K562 (cell line): ENCODE measurements around the gene EPOP. TPM values are rescaled to one million over a fixed set of nuclear protein-coding genes. Genes with fewer than 3 reads are reported as not detected.

Source experiments
- CBFB ChIP-seq: sonication (generic); formaldehyde crosslinking; IDR thresholded peaks from 2 replicates; pipeline ENCODE4 v1.4.0; 2020; ENCODE audit warnings: mild to moderate bottlenecking, missing genetic modification reagents
- L3MBTL2 ChIP-seq: fragments of 450-650 bp; IDR thresholded peaks from 2 replicates; pipeline ENCODE4 v1.6.1; 2016; ENCODE audit warnings: mild to moderate bottlenecking, moderate library complexity
- MTA1 ChIP-seq: fragments of 450-650 bp; IDR thresholded peaks from 2 replicates; pipeline ENCODE4 v1.6.1; 2017; ENCODE audit warnings: borderline replicate concordance
- NFATC3 ChIP-seq: fragments of 450-650 bp; IDR thresholded peaks from 2 replicates; pipeline ENCODE4 v1.6.1; 2017; ENCODE audit warnings: mild to moderate bottlenecking
- NFIC ChIP-seq: fragments of 450-650 bp; IDR thresholded peaks from 2 replicates; pipeline ENCODE4 v1.6.1; 2017; ENCODE audit warnings: mild to moderate bottlenecking, inconsistent platforms
- NFIX ChIP-seq: fragments of 250-450 bp; sonication (Bioruptor Pico); IDR thresholded peaks from 2 replicates; pipeline ENCODE4 v1.4.0; 2020; ENCODE audit warnings: low read depth, mild to moderate bottlenecking, moderate library complexity
- SMARCA5 ChIP-seq: fragments of 450-650 bp; IDR thresholded peaks from 2 replicates; pipeline ENCODE4 v1.6.1; 2016
- SMC3 ChIP-seq: conservative IDR thresholded peaks from 2 replicates; pipeline ENCODE4 v1.6.1; 2011; ENCODE audit warnings: low read depth, low read length, improper control_type of control experiment; ENCODE audit not compliant: insufficient read depth
- TOE1 ChIP-seq, 2 experiments: fragments of 450-650 bp in 1 of 2; sonication (generic) in 1 of 2; formaldehyde crosslinking in 1 of 2; IDR thresholded peaks; 2 replicates each; pipeline versions ENCODE4 v1.7.1 to v1.8.0; 2016 to 2022; ENCODE audit warnings: borderline replicate concordance in 2 of 2, mild to moderate bottlenecking in 2 of 2, antibody characterized with exemption in 1 of 2, inconsistent platforms in 1 of 2, low read depth in 1 of 2, missing genetic modification reagents in 1 of 2, moderate library complexity in 1 of 2
- ZNF217 ChIP-seq: sonication (generic); formaldehyde crosslinking; IDR thresholded peaks from 2 replicates; pipeline ENCODE4 v1.8.0; 2022; ENCODE audit warnings: mild to moderate bottlenecking, missing genetic modification reagents
- ZNF263 ChIP-seq: sonication (generic); formaldehyde crosslinking; IDR thresholded peaks from 2 replicates; pipeline ENCODE4 v1.8.0; 2022; ENCODE audit warnings: mild to moderate bottlenecking, missing genetic modification reagents, borderline replicate concordance
- ZNF764 ChIP-seq: fragments of 250-450 bp; sonication (Bioruptor Pico); IDR thresholded peaks from 2 replicates; pipeline ENCODE4 v1.4.0; 2020; ENCODE audit warnings: low read depth, mild to moderate bottlenecking, moderate library complexity
- polyA plus RNA-seq, 8 experiments: library from polyadenylated mRNA; depleted of rRNA in 4 of 8; stranded (reverse) in 5 of 8; unstranded in 3 of 8; fragments of >200 nt; fragmentation: Nextera tagmentation in 2 of 8; fragmentation: Illumina TruSeq in 1 of 8; extraction: Ambion mirVana in 2 of 8; extraction: Trizol in 1 of 8; gene quantifications; 2 replicates each; pipeline versions ENCODE4 v1.2.1 to v1.2.3, GENCODE V29; 2011 to 2014; ENCODE audit warnings: inconsistent platforms in 1 of 8, missing spikeins in 1 of 8
- total RNA-seq, 7 experiments: library from RNA; depleted of rRNA in 6 of 7; stranded (reverse); fragments of >200 nt in 6 of 7; fragmentation: Illumina TruSeq in 2 of 7; extraction: Trizol in 2 of 7; gene quantifications; 2 replicates each; pipeline versions ENCODE4 v1.2.1 to v1.2.3, GENCODE V29; 2011 to 2021; ENCODE audit warnings: low replicate concordance in 1 of 7
- TF ChIP-seq, protein P1 (sequence below), 2 experiments: fragments of 450-650 bp; formaldehyde crosslinking in 1 of 2; IDR thresholded peaks; 2 replicates each; pipeline versions ENCODE4 v1.4.0 to v1.6.1; 2014 to 2020; ENCODE audit warnings: mild to moderate bottlenecking in 2 of 2, borderline replicate concordance in 1 of 2, low read depth in 1 of 2
- TF ChIP-seq, protein P2 (sequence below): sonication (generic); formaldehyde crosslinking; IDR thresholded peaks from 2 replicates; pipeline ENCODE4 v1.5.0; 2020; ENCODE audit warnings: missing genetic modification reagents
- TF ChIP-seq, protein P3 (sequence below): IDR thresholded peaks from 3 replicates; pipeline ENCODE4 v1.6.1; 2011; ENCODE audit warnings: borderline replicate concordance, mild to moderate bottlenecking, moderate library complexity; ENCODE audit not compliant: insufficient read length; ENCODE audit errors: extremely low read depth

The EPOP gene
- total and polyA plus RNA-seq, 9 of the 15 experiments (the other 6 are each of a cell fraction or from before 2014, with no cell fraction given), result 0.41 to 10.6 (median 4.6) TPM

DNA sequence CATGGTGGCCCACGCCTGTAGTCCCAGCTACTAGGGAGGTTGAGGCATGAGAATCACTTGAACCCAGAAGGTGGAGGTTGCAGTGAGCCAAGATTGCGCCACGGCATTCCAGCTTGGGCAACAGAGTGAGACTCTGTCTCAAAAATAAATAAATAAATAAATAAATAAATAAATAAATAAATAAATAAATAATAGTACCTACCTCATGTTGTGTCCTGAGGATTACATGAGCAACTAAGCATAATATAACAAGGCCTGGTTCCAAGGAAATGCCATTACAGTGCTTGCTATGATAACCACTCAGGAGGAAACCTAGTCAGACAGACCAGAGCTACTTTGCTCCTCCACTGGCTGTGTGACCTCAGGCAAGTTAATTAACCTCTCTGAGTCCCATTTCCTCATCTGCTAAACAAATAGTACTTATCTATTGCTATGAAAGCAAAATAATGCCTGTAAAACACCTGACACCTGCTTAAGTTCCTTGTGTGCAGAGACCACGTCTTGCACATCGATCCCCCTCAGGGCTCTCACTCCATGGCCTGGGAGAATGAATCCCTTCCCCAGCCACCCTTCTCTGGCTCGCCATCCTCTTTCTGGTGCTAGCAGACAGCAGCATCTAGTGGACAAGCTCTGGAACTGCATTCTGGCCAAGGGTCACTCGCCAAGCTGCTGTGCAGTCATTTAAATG, 7.5 kb downstream of the EPOP start (continued):
- TF ChIP-seq, protein P1, sequence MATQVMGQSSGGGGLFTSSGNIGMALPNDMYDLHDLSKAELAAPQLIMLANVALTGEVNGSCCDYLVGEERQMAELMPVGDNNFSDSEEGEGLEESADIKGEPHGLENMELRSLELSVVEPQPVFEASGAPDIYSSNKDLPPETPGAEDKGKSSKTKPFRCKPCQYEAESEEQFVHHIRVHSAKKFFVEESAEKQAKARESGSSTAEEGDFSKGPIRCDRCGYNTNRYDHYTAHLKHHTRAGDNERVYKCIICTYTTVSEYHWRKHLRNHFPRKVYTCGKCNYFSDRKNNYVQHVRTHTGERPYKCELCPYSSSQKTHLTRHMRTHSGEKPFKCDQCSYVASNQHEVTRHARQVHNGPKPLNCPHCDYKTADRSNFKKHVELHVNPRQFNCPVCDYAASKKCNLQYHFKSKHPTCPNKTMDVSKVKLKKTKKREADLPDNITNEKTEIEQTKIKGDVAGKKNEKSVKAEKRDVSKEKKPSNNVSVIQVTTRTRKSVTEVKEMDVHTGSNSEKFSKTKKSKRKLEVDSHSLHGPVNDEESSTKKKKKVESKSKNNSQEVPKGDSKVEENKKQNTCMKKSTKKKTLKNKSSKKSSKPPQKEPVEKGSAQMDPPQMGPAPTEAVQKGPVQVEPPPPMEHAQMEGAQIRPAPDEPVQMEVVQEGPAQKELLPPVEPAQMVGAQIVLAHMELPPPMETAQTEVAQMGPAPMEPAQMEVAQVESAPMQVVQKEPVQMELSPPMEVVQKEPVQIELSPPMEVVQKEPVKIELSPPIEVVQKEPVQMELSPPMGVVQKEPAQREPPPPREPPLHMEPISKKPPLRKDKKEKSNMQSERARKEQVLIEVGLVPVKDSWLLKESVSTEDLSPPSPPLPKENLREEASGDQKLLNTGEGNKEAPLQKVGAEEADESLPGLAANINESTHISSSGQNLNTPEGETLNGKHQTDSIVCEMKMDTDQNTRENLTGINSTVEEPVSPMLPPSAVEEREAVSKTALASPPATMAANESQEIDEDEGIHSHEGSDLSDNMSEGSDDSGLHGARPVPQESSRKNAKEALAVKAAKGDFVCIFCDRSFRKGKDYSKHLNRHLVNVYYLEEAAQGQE (IDR thresholded peaks at IDR 0.05; ENCODE audit: borderline replicate concordance), result peak; percentile 83
- TF ChIP-seq, protein P1 (CRISPR knock-in tag; IDR thresholded peaks at IDR 0.05; ENCODE audit: low read depth), result no peak
- TF ChIP-seq ZNF263 (CRISPR knock-in tag), result no peak
- no peak for TF ChIP-seq ZNF217 (CRISPR knock-in tag)
- TF ChIP-seq, protein P2, sequence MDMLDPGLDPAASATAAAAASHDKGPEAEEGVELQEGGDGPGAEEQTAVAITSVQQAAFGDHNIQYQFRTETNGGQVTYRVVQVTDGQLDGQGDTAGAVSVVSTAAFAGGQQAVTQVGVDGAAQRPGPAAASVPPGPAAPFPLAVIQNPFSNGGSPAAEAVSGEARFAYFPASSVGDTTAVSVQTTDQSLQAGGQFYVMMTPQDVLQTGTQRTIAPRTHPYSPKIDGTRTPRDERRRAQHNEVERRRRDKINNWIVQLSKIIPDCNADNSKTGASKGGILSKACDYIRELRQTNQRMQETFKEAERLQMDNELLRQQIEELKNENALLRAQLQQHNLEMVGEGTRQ, result no peak
- peak; percentile 98 for TF ChIP-seq SMC3
- TF ChIP-seq, protein P3, sequence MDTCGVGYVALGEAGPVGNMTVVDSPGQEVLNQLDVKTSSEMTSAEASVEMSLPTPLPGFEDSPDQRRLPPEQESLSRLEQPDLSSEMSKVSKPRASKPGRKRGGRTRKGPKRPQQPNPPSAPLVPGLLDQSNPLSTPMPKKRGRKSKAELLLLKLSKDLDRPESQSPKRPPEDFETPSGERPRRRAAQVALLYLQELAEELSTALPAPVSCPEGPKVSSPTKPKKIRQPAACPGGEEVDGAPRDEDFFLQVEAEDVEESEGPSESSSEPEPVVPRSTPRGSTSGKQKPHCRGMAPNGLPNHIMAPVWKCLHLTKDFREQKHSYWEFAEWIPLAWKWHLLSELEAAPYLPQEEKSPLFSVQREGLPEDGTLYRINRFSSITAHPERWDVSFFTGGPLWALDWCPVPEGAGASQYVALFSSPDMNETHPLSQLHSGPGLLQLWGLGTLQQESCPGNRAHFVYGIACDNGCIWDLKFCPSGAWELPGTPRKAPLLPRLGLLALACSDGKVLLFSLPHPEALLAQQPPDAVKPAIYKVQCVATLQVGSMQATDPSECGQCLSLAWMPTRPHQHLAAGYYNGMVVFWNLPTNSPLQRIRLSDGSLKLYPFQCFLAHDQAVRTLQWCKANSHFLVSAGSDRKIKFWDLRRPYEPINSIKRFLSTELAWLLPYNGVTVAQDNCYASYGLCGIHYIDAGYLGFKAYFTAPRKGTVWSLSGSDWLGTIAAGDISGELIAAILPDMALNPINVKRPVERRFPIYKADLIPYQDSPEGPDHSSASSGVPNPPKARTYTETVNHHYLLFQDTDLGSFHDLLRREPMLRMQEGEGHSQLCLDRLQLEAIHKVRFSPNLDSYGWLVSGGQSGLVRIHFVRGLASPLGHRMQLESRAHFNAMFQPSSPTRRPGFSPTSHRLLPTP, result no peak
- no peak for TF ChIP-seq NFIX
- no peak for TF ChIP-seq ZNF764 (CRISPR knock-in tag)
- peak; percentile 53; the same call in 1 of the 2 replicates for TF ChIP-seq TOE1 (IDR thresholded peaks at IDR 0.05; ENCODE audit: borderline replicate concordance)
- TF ChIP-seq TOE1 (CRISPR knock-in tag; IDR thresholded peaks at IDR 0.05; ENCODE audit: borderline replicate concordance, low read depth), result no peak
- peak; percentile 50; the same call in 1 of the 2 replicates for TF ChIP-seq NFATC3
- no peak for TF ChIP-seq CBFB (CRISPR knock-in tag)
- TF ChIP-seq L3MBTL2, result 0 out of 2 replicates have a peak, but pooled peaks have one; percentile 18
- no peak for TF ChIP-seq MTA1
- TF ChIP-seq NFIC, result no peak
- TF ChIP-seq SMARCA5, result peak; percentile 99
